Measurements from ENCODE around the gene MARCHF2. TPM values are rescaled to one million over a fixed set of nuclear protein-coding genes. Genes with fewer than 3 reads are reported as not detected.

The MARCHF2 gene
- total RNA-seq, 6 experiments from 2014 or later, result 23.5 to 30.2 (median 26.0) TPM

- no peak for TF ChIP-seq CTCF (IDR thresholded peaks at IDR 0.05)
- no peaks in the 10 kb centered on the region; the same call in 1 of the 2 replicates for H3K27me3 Mint-ChIP-seq (ENCODE audit: insufficient read depth)
- H3K4me3 Mint-ChIP-seq, result peak overlapping the region; percentile 42; the same call in 1 of the 2 replicates
- peaks cover 16% of the 10 kb centered on the region for H3K36me3 Mint-ChIP-seq (ENCODE audit: low read depth)
- peaks cover 7% of the 10 kb centered on the region; the same call in 1 of the 2 replicates for H3K9me3 Mint-ChIP-seq
- DNase-seq, result no peak
- H3K27ac Mint-ChIP-seq, result no peak overlapping the region
- peaks cover 9% of the 10 kb centered on the region; the same call in 1 of the 2 replicates for H3K4me1 Mint-ChIP-seq (ENCODE audit: low read depth)
Measured at GRCh38 chr19:8387688-8388611, 25.2 kb upstream of the MARCHF2 start.

GRCh38 chr19:8388612-8388958 lies 24.5 kb upstream of the MARCHF2 start:
- H3K27ac Mint-ChIP-seq, result no peak overlapping the region; the same call in 1 of the 2 replicates
- peaks cover 12% of the 10 kb centered on the region; the same call in 1 of the 2 replicates for H3K4me1 Mint-ChIP-seq (ENCODE audit: low read depth)
- no peaks in the 10 kb centered on the region; the same call in 1 of the 2 replicates for H3K27me3 Mint-ChIP-seq (ENCODE audit: insufficient read depth)
- no peak overlapping the region for H3K4me3 Mint-ChIP-seq
- no peak for TF ChIP-seq CTCF (IDR thresholded peaks at IDR 0.05)
- peaks cover 16% of the 10 kb centered on the region for H3K36me3 Mint-ChIP-seq (ENCODE audit: low read depth)
- H3K9me3 Mint-ChIP-seq, result peaks cover 7% of the 10 kb centered on the region; the same call in 1 of the 2 replicates
- no peak for DNase-seq

- no peaks in the 10 kb centered on the region; the same call in 1 of the 2 replicates for H3K27me3 Mint-ChIP-seq (ENCODE audit: insufficient read depth)
- peak within 1 kb of the TSS; percentile 93 for H3K27ac Mint-ChIP-seq
- H3K9me3 Mint-ChIP-seq, result peaks cover 7% of the 10 kb centered on the region; the same call in 1 of the 2 replicates
- DNase-seq, result peak; percentile 100
- TF ChIP-seq CTCF (IDR thresholded peaks at IDR 0.05), result no peak
- peaks cover 23% of the 10 kb centered on the region for H3K4me1 Mint-ChIP-seq (ENCODE audit: low read depth)
- peak within 1 kb of the TSS; percentile 92 for H3K4me3 Mint-ChIP-seq
- peaks cover 16% of the 10 kb centered on the region for H3K36me3 Mint-ChIP-seq (ENCODE audit: low read depth)
Measured at GRCh38 chr19:8389891-8390616, 23.1 kb upstream of the MARCHF2 start, which contains the start of gene RAB11B. Gene RAB11B, plus strand, starts transcription at chr19:8390360. Its CDS starts 57 bp downstream, at chr19:8390417.

GRCh38 chr19:8390617-8390981 lies 22.5 kb upstream of the MARCHF2 start:
- no peaks in the 10 kb centered on the region; the same call in 1 of the 2 replicates for H3K27me3 Mint-ChIP-seq (ENCODE audit: insufficient read depth)
- H3K4me3 Mint-ChIP-seq, result peak overlapping the region; percentile 92
- peaks cover 16% of the 10 kb centered on the region for H3K36me3 Mint-ChIP-seq (ENCODE audit: low read depth)
- no peak for TF ChIP-seq CTCF (IDR thresholded peaks at IDR 0.05)
- H3K27ac Mint-ChIP-seq, result peak overlapping the region; percentile 45
- peaks cover 28% of the 10 kb centered on the region for H3K4me1 Mint-ChIP-seq (ENCODE audit: low read depth)
- DNase-seq, result peak; percentile 80
- H3K9me3 Mint-ChIP-seq, result peaks cover 7% of the 10 kb centered on the region; the same call in 1 of the 2 replicates

- peak overlapping the region; percentile 52; the same call in 1 of the 2 replicates for H3K27ac Mint-ChIP-seq
- TF ChIP-seq CTCF (IDR thresholded peaks at IDR 0.05), result no peak
- H3K36me3 Mint-ChIP-seq (ENCODE audit: low read depth), result peaks cover 12% of the 10 kb centered on the region
- peaks cover 5% of the 10 kb centered on the region; the same call in 1 of the 2 replicates for H3K9me3 Mint-ChIP-seq
- no peaks in the 10 kb centered on the region; the same call in 1 of the 2 replicates for H3K27me3 Mint-ChIP-seq (ENCODE audit: insufficient read depth)
- peaks cover 32% of the 10 kb centered on the region for H3K4me1 Mint-ChIP-seq (ENCODE audit: low read depth)
- no peak for DNase-seq
- H3K4me3 Mint-ChIP-seq, result peak overlapping the region; percentile 92; the same call in 1 of the 2 replicates
Measured at GRCh38 chr19:8391198-8392016, 21.7 kb upstream of the MARCHF2 start.

Data from HFFc6 (cell line).